HG02642 (cell line): ENCODE data around the gene ARHGEF5.
"Not testable (repeated sequence)": the region's sequence is repeated elsewhere in the genome, so short reads cannot be mapped to it uniquely, and the experiment has no call there.

Experiments used
- ATAC-seq: cut with Tn5 transposase; IDR thresholded peaks from one replicate; pipeline ENCODE4 v1.9.1; 2021; ENCODE audit warnings: mild to moderate bottlenecking; ENCODE audit not compliant: unreplicated experiment, poor library complexity

ARHGEF5 gene

GRCh38 chr7:144355176-144355822 is at the start of gene ARHGEF5:
Gene ARHGEF5, plus strand, starts transcription at chr7:144355402. Its CDS starts 7,268 bp downstream, at chr7:144362670.
- peak; percentile 80 for ATAC-seq

GRCh38 chr7:144309702-144310101 is 45.5 kb upstream of the ARHGEF5 start:
- not testable (repeated sequence) for ATAC-seq

- ATAC-seq, result not testable (repeated sequence)
Measured at GRCh38 chr7:144311218-144311617, 44.0 kb upstream of the ARHGEF5 start.

GRCh38 chr7:144311872-144312469 is 43.2 kb upstream of the ARHGEF5 start, which contains the start of gene OR2A1:
Gene OR2A1, plus strand, starts transcription at chr7:144312419. Its CDS starts 5,706 bp downstream, at chr7:144318125.
- ATAC-seq, result not testable (repeated sequence)

- not testable (repeated sequence) for ATAC-seq
Measured at GRCh38 chr7:144317537-144317936, 37.7 kb upstream of the ARHGEF5 start.

GRCh38 chr7:144319547-144319946 is 35.7 kb upstream of the ARHGEF5 start:
- not testable (repeated sequence) for ATAC-seq

- not testable (repeated sequence) for ATAC-seq
Measured at GRCh38 chr7:144321677-144322206, 33.5 kb upstream of the ARHGEF5 start.

- not testable (repeated sequence) for ATAC-seq
Measured at GRCh38 chr7:144323359-144323758, 31.8 kb upstream of the ARHGEF5 start.

GRCh38 chr7:144325868-144326267 is 29.3 kb upstream of the ARHGEF5 start:
- ATAC-seq, result not testable (repeated sequence)

- not testable (repeated sequence) for ATAC-seq
Measured at GRCh38 chr7:144330044-144330443, 25.2 kb upstream of the ARHGEF5 start.

- ATAC-seq, result not testable (repeated sequence)
Measured at GRCh38 chr7:144331221-144331995, 23.8 kb upstream of the ARHGEF5 start.

- ATAC-seq, result not testable (repeated sequence)
Measured at GRCh38 chr7:144331996-144332288, 23.3 kb upstream of the ARHGEF5 start.

GRCh38 chr7:144348625-144349024 is 6.6 kb upstream of the ARHGEF5 start:
- ATAC-seq, result peak; percentile 21

GRCh38 chr7:144351667-144352066 is 3.5 kb upstream of the ARHGEF5 start:
- not testable (repeated sequence) for ATAC-seq

GRCh38 chr7:144356185-144356584 is 983 bp downstream of the ARHGEF5 start:
- ATAC-seq, result not testable (repeated sequence)

GRCh38 chr7:144356860-144357259 is 1.7 kb downstream of the ARHGEF5 start:
- ATAC-seq, result not testable (repeated sequence)

GRCh38 chr7:144362061-144362460 is 6.9 kb downstream of the ARHGEF5 start:
- ATAC-seq, result not testable (repeated sequence)

GRCh38 chr7:144365523-144365922 is 10.3 kb downstream of the ARHGEF5 start:
- ATAC-seq, result not testable (repeated sequence)

GRCh38 chr7:144367250-144367649 is 12.0 kb downstream of the ARHGEF5 start:
- not testable (repeated sequence) for ATAC-seq

GRCh38 chr7:144369221-144369620 is 14.0 kb downstream of the ARHGEF5 start:
- not testable (repeated sequence) for ATAC-seq

GRCh38 chr7:144378651-144379050 is 23.4 kb downstream of the ARHGEF5 start:
- ATAC-seq, result no peak
